GM12865 (cell line): ENCODE data around the gene NEGR1.
A peak's percentile ranks its signal among the peaks of the same experiment; 100 is the strongest.

Experiments used
- DNase-seq: peaks from one replicate; pipeline ENCODE4 v3.0.0; 2010; ENCODE audit warnings: low read depth
- H3K4me3 ChIP-seq: 2 replicates; pipeline ENCODE4 v1.5.1; 2011; ENCODE audit warnings: mild to moderate bottlenecking, low read depth, low read length, control low read depth
- TF ChIP-seq, protein P1 (sequence below): IDR thresholded peaks from 2 replicates; pipeline ENCODE4 v1.5.1; 2011; ENCODE audit warnings: low read length, control low read depth, low read depth, inconsistent platforms; ENCODE audit not compliant: insufficient read depth; ENCODE audit errors: missing control alignments

The NEGR1 gene

DNA sequence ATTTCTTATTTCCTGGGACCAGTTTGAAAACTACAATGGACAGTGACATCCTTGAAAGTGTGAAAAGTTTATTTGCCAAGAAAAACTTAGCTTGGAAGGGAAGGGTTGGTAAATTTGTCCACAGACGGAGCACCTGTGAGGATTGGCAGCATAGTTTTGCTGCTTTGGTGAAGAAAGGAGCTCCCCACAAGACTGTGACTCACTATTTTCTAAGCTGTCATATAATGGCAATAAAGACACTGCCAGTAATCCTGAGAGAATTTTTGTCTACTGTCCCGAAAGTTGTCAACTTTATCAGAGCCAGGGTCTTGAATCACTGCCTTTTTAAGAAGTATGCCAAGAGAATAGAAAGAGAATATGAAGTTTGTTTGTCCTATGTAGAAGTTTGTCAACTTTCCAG is 230.8 kb downstream of the NEGR1 start:
- DNase-seq: no peak
- TF ChIP-seq, protein P1, sequence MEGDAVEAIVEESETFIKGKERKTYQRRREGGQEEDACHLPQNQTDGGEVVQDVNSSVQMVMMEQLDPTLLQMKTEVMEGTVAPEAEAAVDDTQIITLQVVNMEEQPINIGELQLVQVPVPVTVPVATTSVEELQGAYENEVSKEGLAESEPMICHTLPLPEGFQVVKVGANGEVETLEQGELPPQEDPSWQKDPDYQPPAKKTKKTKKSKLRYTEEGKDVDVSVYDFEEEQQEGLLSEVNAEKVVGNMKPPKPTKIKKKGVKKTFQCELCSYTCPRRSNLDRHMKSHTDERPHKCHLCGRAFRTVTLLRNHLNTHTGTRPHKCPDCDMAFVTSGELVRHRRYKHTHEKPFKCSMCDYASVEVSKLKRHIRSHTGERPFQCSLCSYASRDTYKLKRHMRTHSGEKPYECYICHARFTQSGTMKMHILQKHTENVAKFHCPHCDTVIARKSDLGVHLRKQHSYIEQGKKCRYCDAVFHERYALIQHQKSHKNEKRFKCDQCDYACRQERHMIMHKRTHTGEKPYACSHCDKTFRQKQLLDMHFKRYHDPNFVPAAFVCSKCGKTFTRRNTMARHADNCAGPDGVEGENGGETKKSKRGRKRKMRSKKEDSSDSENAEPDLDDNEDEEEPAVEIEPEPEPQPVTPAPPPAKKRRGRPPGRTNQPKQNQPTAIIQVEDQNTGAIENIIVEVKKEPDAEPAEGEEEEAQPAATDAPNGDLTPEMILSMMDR: no peak
- no peak overlapping the region for H3K4me3 ChIP-seq

DNA sequence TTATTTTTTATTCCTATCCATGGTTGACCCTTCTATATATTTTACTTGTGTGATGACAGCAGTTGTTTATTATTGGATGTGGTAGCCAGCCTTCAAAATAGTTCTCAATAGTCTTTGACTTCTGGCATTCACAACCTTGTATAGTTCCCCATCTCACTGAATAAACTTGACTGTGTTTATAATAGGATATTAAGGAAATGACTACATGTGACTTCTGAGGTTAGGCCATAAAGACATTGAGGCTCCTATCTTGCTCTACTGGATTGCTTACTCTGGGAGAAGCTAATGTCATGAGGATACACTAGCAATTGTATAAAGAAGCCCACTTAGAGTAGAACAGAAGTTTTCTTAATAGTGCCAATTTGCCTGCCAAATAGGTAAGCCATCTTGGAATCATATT is 231.8 kb downstream of the NEGR1 start:
- no peak overlapping the region for H3K4me3 ChIP-seq
- DNase-seq: no peak
- TF ChIP-seq, protein P1: no peak

DNA sequence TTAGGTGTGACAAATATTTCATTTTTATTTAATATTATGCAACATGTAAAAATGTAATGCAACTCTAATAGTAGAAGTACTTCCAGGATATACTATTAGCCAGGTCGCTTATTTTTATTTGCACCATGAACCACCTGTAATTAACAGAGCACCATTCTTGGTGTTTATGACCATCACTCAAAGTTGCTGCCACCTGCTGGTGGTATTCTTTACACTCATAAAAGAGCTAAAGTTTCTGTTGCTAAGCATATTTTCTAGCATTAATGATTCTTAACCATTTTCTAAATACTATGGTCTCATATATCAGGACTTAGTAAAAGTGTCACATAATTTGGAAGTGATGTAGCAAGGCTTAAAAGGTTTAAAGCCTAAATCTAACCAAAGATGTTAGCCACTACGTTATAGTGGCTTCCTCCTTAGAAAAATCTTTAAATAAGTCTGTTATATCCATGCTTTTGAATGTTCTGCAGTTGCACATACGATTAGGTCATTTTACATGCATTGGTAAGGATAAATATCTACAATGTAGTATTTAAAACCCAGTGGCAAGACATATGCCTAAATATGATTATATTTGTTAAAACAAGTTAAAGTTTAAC is 244.5 kb downstream of the NEGR1 start:
- H3K4me3 ChIP-seq: no peak overlapping the region
- DNase-seq: peak; percentile 50
- TF ChIP-seq, protein P1: peak; percentile 35

DNA sequence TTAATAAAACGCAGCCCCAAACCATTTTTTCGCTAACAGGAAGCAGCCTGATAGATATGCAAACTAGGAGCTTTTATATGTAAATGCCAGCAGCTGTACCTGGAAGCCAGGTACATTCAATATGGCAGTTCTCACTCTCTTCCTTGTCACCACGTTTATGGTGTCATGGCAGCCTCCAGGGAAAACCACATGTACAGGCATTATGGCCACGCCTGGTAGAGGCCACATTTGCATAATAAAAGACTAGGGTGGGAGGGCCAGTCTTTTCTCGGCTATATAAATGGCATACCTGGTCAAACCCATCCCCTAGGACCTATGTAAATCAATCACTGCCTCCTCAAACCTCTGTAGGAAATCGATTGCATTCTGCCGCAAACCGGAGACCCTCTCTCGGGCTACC is 247.5 kb downstream of the NEGR1 start:
- H3K4me3 ChIP-seq: no peak overlapping the region
- DNase-seq: no peak
- TF ChIP-seq, protein P1: no peak

DNA sequence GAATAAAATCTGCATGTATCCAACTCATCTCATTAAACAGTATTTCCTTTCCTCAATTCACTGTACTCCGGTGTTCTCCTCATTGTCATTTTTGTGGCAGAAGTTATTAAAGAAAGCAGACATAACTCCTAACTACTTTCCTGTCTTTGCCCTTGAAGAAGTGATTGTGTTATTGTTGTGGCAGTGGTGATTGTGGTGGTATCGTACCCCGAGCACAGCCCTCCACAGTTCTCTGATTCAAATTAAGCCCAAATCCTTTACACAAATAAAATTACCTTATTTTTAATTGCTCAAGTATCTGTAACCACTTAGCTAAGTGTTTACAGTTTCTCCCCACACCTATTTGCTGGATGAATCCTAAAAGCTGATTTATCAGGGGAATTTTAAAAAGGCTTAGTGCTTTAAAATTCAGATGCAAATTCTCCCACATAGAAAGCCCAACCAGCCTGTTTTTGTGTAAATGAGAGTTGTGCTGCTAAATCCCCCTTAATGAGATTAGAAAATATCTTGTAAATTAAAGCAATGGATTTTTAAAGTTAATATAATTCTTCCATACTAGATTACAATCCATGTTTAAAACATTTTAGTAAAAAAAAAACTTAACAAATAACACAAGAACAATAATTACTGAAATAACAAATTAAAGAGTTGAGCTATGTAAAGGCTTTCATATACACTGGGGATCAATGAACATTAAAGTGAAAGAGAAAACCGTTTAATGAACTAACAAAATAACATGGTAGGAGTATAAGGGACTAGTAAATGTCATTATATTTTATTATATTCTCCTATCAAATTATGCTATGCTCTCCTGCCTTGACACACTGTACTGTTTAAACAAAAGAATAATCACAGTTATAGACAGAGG is 259.0 kb downstream of the NEGR1 start:
- TF ChIP-seq, protein P1: no peak
- no peak overlapping the region for H3K4me3 ChIP-seq
- no peak for DNase-seq

DNA sequence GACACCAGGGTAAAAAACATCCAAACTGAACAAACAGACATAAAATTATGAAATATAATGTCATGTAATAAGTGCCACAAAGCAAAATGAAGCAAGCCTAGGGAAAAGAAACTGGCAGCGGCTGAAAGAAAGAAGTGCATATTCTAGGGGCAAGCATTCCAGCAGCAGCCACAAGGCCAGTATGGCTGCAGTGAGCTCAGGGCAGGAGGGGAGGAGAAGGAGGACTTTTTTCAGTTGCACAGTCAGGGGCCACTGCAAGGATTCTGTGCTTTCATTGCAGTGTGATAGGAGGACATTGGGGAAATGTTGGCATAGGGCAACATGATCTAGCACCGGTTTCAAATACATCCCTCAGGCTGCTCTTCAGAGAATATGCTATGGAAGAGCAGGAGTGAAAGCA is 263.8 kb downstream of the NEGR1 start:
- no peak for DNase-seq
- TF ChIP-seq, protein P1: no peak
- no peak overlapping the region for H3K4me3 ChIP-seq
